HG03103 (cell line): ENCODE measurements around the gene WDR48.
"Not testable (repeated sequence)": the region's sequence is repeated elsewhere in the genome, so short reads cannot be mapped to it uniquely, and the experiment has no call there.

Experiments
- ATAC-seq: cut with Tn5 transposase; IDR thresholded peaks from one replicate; pipeline ENCODE4 v1.9.1; 2021; ENCODE audit warnings: low read depth; ENCODE audit not compliant: unreplicated experiment

WDR48 gene

DNA sequence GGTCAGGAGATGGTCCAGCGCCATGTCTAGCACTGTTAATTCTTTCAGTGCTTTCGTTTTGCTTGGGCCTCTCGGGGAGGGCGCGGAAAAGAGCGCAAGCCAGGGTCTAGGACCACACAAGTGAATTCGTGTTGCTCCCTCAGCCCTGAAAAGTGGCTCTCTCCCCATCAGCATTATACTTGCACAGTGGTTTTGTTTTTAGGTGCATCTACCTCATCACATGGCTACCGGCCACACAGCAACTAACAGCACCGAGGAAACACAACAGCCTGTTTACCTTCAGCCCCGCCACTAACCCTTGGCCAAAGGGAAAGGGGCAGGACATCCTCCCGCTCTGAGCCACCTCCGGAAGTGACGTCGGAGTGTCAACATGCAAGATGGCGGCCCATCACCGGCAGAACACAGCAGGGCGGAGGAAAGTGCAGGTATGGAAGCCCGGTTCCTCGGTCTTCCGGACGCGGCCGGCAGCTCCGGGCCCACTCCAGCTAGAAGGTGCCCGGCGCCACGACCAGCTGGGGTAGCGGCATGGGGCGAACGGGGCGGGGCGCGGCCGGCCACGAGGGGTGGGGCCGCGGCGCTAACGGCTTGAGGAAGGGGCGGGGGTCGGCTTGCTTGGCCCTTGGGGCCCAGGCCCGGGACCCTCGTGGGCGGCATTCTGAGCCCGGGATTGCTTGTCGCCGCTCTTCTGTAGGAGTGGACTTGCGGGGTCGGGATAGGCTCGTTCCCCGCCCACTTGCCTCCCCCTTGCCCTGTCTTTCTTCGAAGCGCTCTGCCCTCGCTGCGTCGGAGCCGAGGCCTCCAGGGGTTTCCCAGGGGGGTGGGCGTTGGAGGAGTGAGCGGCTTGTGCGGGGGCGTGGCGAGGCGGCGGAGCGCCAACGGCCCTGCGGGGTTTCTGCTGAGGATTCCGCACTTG, at the start of gene WDR48, which contains the start of gene SCN11A:
Gene WDR48 (plus strand): TSS at position 368 of the 913 bp plus-strand sequence. CDS start 10 bp downstream, at position 378.
Gene SCN11A (minus strand): TSS at position 296 of the 913 bp plus-strand sequence. CDS start 101,582 bp downstream, outside the sequence.
- ATAC-seq: peak; percentile 96

DNA sequence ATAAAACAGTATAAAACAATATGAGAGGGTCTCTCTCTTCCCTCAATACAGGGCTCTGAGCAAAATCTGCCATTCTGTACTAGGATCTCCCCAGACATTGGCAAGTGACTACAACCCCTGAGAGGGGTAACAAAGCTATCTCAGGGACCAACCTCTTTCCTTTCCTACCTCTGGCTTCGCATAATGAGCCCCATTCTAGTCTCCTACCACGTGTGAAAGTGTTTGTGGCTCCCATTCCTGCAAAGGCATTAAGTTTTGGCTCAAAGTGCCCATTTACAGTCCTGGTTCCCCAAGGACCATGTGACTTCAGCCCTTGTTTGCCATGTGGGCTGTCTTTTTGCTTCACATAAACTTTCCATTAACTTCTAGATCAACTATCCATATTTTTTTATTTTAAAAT, 46.5 kb upstream of the WDR48 start:
- ATAC-seq: no peak

DNA sequence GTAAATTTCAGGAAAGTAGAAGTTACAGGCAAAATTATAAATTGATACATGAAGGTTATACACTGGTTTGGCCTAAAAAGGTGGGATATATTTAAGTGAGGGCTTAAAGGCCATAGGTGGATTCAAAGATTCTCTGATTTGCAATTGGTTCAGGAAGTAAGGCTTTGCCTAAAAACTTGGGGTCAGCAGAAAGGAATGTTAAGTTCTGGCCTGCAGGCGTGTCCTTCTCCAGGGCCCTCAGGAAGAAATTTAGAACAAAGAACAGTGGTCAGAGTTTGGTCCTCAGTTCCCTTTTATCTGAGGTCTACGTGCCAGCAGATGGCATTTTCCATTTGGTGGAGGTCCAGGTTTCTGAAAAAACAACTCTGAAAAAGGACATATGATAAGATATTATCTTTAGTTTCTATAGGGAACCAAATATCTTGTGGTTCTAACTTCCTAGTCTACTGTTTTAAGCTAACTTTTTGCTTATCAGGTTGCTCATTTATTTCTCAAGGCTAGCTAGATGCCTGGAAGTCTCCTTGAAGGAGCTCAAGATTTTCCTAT, 40.6 kb upstream of the WDR48 start:
- ATAC-seq: no peak

DNA sequence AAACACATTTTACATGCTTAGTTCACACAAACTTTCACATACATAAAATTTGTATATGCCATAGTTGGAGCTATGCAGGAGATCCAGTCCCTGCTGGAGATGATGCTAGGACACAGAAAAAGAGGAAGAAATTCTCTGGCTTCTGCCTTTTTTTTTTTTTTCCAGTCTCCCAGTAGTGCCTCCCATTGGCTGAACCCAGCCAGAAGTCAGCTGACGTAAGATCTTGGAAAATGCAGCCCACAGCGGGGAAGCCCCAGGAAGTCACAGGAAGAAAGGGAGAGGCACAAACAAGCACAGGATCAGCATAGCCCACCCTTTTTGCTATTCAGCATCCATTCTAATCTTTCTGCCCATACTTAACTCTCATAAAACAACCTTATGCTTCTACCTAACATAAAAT, 38.5 kb upstream of the WDR48 start:
- no peak for ATAC-seq

DNA sequence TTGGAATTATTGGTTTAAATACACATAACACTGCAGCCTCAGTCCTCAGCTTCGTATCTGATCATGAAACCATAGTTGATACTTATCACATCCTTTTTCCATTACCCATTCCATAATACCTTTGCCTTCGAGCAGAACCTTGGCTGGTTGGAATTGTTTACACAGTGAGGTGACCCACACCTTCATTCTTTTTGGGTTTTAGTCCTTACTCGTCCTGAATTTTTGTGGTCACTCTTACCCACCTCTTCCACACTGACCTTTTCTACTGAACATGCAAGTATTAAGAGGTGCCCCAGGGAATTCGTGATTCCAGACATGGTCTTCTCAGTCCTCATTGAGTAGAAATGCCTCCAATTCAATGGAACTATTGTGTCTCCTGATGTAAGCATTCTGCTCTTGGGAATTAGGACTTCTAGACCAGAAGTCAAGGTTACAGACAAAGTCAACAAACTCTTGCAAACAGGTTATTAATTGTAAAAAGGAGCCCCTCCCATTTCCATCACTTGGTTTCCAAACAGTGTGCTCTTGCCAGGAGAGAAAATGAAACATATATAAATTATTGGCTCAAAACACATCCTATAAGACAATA, 37.8 kb upstream of the WDR48 start:
- no peak for ATAC-seq

DNA sequence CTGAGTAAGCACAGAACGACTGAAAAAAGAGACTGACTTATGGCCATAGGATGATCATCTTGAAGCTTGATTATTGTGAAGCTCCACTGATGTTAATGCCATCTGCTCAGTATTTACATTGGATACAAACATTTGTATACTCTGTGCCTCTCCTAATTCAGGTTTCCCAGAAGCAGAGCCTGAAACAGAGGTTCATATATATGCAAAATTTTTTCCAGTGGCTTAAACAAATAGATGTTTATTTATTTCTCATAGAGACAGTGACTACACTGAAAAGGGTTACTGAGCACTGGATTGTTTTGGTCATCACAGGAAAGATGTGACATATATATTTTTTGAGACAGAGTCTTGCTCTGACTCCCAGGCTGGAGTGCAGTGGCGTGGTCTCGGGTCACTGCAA, 36.4 kb upstream of the WDR48 start:
- no peak for ATAC-seq

DNA sequence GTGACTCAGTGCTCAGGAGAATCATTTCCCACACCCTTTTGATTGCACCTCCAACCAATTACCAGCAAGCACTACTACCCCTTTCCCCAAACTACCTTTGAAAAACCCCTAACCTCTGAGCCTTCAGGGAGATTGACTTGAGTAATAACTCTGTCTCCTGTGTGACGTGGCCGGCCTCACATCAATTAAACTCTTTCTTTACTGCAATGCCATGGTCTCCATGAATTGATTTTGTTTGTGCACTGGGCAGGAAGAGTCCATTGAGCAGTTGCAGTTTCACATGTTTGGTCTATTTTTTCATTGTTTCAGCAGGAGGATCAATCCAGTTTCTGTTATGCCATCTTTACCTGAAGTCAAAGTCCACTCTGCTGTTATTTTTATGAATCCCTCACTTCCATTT, 32.5 kb upstream of the WDR48 start:
- ATAC-seq: no peak

DNA sequence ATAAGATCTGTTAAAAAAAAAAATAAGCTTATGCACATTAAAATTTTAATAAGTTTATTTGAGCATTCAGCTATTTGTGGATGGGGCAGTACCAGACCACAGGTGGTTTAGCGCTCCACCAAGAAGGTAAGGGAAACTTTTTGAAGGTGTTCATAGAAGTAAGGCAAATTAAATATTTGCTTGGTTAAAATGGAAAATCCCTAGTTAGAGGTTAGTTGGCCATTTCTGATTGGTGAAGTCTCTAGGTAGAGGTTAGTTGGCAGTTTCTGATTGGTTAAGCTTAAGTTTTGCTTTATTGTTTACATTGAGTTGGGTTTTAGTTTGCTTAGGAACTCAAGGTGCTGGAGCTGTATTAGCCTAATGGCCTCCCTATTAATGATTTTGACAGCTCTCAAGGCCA, 30.8 kb upstream of the WDR48 start:
- ATAC-seq: no peak

DNA sequence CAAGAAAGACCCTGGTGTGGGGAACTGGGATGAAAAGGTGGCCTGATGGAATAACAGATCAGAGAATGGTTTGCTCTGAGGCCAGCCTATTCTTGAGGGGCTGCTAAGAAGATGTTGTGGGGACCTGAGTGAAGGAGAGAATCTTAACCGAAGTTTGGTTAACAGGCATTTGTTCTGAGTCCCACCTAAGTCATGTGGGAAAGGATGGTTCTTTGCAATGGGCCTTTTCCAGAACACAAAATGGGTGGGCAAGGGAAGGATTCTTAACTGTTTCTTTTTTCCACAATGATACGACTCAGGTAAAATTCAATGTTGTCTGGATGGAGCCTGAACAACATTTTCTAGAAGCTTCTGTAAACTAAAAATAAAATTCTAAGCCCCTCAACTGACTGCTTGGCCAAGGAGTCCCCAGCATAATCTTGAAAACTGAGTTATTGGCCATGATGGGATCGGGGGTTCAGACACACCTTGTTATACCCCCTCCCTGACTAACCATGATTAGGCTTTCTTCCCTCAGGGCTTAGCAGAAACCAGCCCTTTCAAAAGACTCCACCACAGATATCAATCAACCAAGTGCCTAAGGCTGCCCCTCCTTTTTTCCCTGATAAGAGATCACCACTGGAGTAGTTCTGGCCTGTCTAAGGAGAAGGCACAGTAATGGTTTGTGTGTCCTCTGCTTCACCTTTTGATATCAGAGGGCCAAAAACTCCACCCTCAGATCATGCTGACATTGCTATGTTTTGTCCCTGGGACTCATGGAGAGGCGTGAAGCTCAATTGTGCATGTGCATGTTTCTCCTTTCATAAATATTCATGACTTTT, 30.1 kb upstream of the WDR48 start:
- no peak for ATAC-seq

DNA sequence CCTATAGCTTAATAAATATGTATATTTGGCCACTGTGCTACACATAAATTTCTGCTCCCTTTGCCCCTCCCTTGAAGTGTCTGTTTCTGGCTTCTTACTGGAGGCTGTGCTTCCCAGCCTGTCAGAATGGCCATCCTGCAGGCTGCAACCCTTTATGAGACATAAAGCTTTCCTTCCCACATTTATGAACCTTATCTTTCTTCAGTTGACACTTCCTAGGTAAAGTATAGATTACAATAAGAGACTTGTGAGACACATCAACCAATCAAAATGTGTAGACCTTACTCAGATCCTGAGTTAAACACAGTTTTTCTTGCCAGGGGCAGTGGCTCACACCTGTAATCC, 29.6 kb upstream of the WDR48 start:
- no peak for ATAC-seq

DNA sequence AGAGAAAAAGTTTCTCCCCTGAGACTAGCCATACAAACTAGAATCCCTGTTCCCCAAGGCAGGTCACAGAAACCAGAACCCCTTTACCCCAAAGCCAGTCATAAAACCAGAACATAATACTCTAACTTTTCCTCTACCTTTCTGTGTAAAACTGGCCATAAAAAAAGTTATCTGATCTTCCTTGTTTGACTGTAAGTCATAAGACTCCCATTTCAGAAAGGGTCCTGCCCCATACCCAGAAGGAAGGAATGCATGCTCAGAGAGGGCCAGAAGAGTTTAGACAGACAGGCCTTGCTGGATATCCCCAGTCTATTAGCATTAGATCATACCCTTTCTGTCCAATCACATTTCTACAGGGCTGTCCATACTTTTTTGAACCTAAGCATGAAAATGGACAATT, 27.3 kb upstream of the WDR48 start:
- ATAC-seq: no peak

DNA sequence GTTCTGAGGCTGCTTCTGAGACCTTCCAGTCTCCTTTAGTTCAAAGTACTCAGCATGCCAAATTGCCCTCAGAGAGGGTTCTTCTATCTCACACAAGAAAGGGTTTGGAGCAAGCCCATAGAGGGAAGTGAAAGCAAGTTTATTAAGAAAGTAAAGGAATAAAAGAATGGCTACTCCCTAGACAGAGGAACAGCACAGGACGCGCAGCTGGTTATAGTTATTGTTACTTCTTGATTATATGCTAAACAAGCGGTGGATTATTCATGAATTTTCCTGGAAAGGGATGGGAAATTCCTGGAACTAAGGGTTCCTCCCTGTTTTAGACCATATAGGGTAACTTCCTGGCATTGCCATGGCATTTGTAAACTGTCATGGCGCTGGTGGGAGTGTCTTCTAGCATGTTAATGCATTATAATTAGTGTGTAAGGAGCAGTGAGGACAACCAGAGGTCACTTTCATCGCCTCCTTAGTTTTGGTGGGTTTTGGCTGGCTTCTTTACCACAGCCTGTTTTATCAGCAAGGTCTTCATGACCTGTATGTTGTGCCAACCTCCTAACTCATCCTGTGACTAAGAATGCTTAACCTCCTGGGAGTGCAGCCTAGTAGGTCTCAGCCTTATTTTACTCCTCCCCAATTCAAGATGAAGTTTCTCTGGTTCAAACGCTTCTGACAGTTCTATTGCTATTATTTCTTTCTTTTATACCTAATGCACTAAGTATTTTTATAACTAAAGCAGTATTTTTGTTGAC, 26.4 kb upstream of the WDR48 start:
- ATAC-seq: no peak

DNA sequence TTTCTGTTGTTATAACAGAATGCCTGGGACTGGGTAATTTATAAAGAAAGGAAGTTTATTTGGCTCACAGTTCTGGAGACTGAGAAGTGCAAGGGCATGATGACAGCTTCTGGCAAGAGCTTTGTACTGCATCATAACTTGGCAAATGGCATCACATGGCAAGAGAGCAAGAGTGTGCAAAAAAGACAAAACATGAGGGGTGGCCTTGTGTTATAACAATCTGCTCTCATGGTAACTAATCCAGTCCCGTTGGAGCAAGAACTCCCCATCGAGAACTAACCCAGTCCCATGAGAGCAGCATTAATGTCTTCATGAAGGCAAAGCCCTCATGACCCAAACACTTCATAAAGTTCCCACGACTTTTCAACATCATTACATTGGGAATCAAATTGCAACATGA, 23.3 kb upstream of the WDR48 start:
- ATAC-seq: no peak

DNA sequence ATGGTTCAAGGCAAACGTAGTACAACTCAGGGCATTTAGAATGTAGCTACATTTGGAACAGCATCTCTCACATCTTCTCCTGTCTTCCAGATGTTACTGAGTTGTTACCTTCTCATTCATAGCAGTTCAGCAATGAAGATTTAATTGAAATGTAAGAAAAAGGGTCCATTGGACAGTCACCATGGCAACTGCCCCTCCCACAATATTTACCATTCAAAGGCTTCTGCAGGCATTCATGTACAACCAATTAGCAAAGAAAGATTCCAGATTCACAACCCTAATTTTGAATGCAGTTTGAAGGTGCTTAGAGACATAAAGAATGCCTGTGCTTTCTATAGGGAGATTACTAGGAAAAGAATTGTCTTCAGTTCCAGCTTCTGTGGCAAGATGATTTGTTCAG, 22.3 kb upstream of the WDR48 start:
- ATAC-seq: no peak

DNA sequence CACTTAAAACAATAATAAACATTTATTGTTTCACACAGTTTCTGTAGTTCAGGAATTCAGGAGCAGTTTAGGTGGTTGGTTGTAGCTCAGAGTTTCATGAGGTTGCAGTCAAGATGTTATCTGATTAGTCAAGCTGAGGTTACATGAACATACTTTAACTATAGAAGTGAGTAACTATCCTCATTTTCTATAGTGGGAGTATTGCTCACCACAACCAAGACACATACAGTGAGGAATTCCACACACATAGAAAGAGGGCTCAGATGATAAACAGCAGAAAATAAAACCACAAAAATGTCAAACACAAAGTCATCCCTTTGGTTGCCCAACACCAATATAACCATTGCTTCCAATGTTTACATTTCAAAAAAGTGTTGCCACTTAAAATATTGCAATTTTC, 13.7 kb upstream of the WDR48 start:
- ATAC-seq: no peak

DNA sequence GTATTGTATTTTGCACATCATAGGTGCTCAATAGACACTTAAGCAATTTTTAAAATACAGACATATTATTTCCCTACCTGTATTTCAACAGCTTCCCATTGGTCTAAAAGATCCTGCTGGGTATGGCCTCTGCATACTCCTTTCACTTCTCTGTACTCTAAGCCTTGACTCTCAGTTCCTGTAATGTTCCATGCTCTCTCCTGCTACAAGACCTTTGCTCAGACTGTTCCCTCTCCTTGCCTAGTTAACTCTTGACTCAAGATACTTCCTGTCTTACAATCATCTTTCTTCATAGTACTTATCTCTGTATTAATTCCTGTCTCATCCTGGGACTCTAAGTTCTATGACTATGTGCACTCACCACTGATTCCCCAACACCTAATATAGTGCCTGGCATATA, 1.8 kb upstream of the WDR48 start:
- ATAC-seq: peak; percentile 37

DNA sequence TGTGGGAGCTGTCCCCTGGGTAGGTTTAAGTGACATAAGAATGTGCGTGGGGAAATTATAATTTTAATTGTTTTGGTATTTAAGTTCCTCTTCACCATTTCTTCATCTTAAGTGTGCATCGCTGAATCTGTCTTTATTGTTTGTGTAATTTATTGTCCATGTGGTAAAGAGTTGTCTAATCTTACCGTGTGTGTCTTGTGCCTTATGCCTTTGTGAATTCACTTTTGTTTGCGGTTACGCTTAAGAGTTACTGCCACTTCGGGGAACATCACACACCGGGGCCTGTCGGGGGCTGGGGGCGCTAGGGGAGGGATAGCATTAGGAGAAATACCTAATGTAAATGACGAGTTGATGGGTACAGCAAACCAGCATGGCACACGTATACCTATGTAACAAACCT, 767 bp downstream of the WDR48 start:
- no peak for ATAC-seq

DNA sequence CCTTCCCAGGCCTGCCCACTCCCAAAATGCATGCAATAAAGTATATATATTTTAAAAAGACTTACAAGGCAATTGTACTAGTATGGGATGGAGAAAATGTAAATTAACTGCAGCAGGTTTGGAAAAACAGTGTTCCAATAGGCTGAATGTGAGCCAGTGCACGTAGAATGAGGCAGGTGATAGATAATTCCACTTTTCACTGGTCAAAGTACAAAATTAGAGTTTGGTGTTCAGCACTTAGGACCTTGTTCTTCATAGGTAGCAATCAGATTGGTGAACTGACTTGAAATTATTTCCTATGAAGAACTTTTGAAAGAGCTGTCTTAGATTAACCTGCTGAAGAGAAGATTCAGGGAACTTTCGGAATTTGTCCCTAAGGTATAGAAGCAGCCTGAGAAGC, 1.9 kb downstream of the WDR48 start:
- no peak for ATAC-seq

DNA sequence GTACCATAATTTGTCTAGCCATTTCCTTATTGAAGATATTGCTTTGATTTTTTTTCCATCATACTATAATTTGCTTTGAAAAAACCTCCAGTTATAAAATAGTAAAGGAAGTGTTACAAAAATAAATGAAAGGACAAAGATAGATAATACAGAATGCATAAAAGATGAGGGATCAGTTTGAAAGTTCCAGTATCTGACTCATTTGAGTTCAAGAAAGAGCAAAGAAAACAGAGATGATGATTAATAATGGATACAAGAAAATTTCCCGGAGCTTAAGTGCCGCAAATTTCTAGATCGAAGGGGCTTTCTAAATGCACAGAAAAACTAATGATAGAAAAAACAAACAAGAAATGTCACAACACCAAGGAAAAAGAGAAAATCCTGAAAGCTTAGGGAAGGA, 4.3 kb downstream of the WDR48 start:
- no peak for ATAC-seq

DNA sequence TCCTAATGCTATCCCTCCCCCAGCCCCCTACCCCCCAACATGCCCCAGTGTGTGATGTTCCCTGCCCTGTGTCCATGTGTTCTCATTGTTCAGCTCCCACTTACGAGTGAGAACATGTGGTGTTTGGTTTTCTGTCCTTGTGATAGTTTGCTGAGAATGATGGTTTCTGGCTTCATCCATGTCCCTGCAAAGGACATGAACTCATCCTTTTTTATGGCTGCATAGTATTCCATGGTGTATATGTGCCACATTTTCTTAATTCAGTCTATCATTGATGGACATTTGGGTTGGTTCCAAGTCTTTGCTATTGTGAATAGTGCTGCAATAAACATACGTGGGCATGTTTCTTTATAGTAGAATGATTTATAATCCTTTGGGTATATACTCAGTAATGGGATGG, 9.4 kb downstream of the WDR48 start:
- not testable (repeated sequence) for ATAC-seq
